Measurements from ENCODE around the gene STK39.
A peak's percentile ranks its signal among the peaks of the same experiment; 100 is the strongest.
"Not testable (repeated sequence)": the region's sequence is repeated elsewhere in the genome, so short reads cannot be mapped to it uniquely, and the experiment has no call there.

The STK39 gene

GRCh38 chr2:168247341-168248261 is at the start of gene STK39:
TSS of gene STK39 (minus strand) at chr2:168247595. CDS start at chr2:168247435, 160 bp downstream.
- peak; percentile 85 to 93 (median 90) for DNase-seq

GRCh38 chr2:168295051-168295450 is 47.7 kb upstream of the STK39 start:
- no peak for DNase-seq

- no peak for DNase-seq
These were observed 47.0 kb upstream of the STK39 start for GRCh38 chr2:168294409-168294808.

GRCh38 chr2:168293766-168294165 is 46.4 kb upstream of the STK39 start:
- DNase-seq: no peak

- DNase-seq: no peak
These were observed 43.0 kb upstream of the STK39 start for GRCh38 chr2:168290391-168290790.

- DNase-seq: no peak
These were observed 42.5 kb upstream of the STK39 start for GRCh38 chr2:168289880-168290279.

- DNase-seq: no peak
These were observed 39.1 kb upstream of the STK39 start for GRCh38 chr2:168286535-168286934.

GRCh38 chr2:168278424-168278888 is 31.1 kb upstream of the STK39 start:
- peak in 1 of 3 donors; percentile 4 for DNase-seq

- no peak for DNase-seq
These were observed 29.9 kb upstream of the STK39 start for GRCh38 chr2:168277276-168277675.

- DNase-seq: no peak
These were observed 24.8 kb upstream of the STK39 start for GRCh38 chr2:168272225-168272624.

GRCh38 chr2:168262926-168263325 is 15.5 kb upstream of the STK39 start:
- not testable (repeated sequence) for DNase-seq

GRCh38 chr2:168256448-168256847 is 9.1 kb upstream of the STK39 start:
- no peak for DNase-seq

GRCh38 chr2:168255866-168256265 is 8.5 kb upstream of the STK39 start:
- no peak for DNase-seq

- no peak for DNase-seq
These were observed 7.7 kb upstream of the STK39 start for GRCh38 chr2:168255103-168255502.

GRCh38 chr2:168254158-168254935 is 7.0 kb upstream of the STK39 start:
- DNase-seq: no peak

- DNase-seq: no peak
These were observed 6.0 kb upstream of the STK39 start for GRCh38 chr2:168253379-168253778.

- DNase-seq: no peak
These were observed 5.6 kb upstream of the STK39 start for GRCh38 chr2:168252976-168253375.

GRCh38 chr2:168246483-168247340 is 683 bp downstream of the STK39 start:
- DNase-seq: peak; percentile 72 to 90 (median 80)

GRCh38 chr2:168246072-168246482 is 1.3 kb downstream of the STK39 start:
- no peak for DNase-seq

- DNase-seq: no peak
These were observed 2.1 kb downstream of the STK39 start for GRCh38 chr2:168245074-168245825.

GRCh38 chr2:168244318-168244717 is 3.1 kb downstream of the STK39 start:
- no peak for DNase-seq

- DNase-seq: no peak
These were observed 4.3 kb downstream of the STK39 start for GRCh38 chr2:168243061-168243460.
